Measurements from ENCODE around the gene MMD. TPM values are rescaled to one million over a fixed set of nuclear protein-coding genes. Genes with fewer than 3 reads are reported as not detected.

MMD gene
- total RNA-seq, 1 donor from 2014 or later: 4.3 TPM

DNA sequence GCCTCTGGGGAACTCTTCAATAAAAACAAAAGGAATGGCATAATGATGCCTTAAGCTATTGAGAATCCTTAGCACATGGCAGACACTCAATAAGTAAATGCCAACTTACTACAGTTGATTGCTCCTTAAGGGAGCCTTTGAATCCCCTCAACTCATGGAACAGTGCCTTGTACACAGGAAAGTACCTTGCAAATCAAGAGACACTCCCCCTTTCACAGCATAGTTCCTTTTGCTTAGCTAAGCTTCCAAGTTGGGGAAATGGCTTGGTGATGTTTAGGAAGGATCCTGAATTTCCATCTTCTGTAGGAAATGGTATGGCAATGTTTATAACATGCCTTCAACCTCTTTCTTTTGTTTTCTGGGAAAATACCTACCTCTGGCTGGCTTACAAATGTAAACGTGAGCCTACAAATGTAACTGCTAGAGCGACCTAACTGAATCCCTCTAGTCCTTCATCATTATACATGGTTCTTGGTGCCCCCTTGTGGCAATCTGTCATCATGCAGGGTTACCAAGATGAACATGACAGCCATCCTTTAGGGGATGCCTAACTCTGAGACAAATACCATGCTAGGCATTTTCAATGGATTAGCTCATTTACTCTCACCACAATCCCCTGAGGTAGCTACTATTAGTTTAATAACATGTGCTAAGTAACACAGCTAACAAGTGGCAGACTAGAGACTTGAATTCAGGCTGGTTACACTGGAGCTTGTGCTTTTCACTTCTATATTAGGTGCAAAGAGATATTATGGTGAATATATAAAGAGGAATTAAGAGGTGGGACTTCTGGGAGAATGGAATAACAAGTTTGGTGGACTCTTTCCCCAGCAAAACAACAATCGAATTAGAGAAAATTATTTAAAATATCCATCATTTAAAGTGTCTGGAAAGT lies 65.0 kb downstream of the MMD start:
- ATAC-seq: peak; percentile 99
- DNase-seq (ENCODE audit: low spot score): peak; percentile 74

DNA sequence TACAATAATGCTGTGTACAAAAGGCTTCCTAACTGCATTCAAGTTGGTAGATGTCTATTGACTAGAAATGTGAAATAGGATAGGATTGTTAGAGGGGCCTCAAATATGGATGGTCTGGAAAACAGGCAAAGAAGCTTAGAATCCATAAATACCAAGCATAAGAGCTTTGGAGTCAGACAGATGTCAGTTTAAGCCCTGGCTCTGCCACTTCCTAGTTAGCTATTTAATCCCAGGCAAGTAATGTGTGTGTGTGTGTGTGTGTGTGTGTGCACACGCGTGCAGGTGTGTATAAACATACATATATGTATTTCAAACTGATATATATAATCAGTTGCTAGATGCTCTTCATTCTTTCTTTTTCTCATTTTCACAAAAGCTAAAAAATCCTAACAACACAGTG lies 66.7 kb downstream of the MMD start:
- ATAC-seq: no peak
- no peak for DNase-seq (ENCODE audit: low spot score)

DNA sequence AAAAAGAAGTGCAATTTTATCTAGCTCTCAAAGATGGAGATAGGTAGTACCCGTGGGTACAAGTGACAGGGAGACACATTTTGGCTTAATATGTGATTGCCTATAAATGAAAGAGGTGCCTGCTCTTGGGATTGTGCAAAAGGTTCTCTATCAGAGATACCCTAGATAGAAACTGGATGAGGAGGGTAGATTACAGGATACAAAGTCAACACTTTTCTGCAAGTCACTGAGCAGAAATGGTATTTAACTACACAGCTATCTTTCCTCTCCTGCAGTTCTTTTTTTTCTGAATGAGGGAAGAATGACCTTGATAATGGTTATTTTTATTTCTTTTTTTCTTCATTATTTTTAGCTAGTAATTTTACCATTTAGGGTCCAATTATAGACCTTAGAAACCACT lies 67.6 kb downstream of the MMD start:
- no peak for DNase-seq (ENCODE audit: low spot score)
- ATAC-seq: no peak

DNA sequence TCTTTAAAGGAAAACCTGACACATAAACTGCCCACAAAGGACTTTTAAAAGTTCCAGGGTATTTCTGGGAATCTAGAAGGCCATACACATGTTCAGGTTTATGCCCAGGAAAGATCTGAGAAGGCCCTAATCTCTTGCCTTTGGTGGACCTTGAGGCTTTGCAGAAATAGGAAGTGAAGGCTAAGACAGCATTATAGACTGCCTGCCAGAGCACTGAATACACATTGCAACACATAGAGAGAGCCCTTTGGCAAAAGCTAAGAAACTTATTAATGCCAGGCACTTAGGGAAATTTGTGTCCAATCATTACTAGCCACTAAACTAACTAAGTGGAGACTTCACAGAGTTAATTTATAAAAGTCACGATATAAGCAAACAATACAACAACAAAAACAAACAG lies 70.4 kb downstream of the MMD start:
- ATAC-seq (peak; percentile 39), DNase-seq (ENCODE audit: low spot score) (no peak)

DNA sequence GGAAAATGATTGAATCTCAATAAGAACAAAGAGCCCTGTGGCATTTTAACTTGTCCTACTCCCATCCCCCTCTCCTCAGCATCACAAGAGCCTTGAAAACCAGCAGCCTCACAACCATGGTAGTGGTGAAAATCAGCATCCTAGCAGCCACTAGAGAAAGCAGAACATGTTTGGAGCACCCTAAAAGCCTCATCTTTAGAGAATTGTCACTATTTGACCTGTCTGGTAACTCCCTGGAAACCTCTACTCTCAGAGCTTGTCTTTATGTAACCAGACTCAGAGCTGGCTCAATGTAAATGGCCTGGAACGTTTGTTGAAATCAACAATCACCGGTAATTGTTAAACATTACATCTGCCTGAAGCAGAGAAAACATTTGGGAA lies 70.8 kb downstream of the MMD start:
- ATAC-seq (no peak), DNase-seq (ENCODE audit: low spot score) (no peak)

DNA sequence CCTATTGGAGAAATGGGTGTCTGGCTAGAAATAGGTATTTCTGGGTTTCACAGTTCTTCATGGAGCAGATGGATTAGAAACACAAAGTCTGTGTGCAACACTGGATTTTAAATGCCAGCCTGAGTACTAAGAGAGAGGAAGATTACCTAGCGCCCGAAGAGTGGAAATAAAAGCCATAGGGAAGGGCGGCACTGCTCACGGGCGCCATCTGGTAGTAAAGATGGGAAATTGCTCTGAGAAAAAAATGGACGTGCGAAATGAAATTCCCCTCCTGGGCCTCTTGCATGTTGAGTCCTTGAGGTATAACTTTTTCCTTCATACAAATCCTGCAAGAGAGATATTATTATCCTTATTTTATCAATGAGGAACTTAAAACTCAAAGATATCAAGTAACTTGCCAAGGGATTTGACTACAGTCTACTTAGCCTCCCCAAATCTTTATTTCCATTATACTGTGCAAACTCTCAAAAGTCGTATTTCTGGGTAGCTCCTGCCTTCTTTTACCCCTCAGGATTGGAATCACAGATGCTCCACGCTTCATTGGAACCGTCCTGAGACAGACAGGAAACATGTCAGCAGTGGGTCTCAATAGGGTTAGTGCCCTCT lies 72.8 kb downstream of the MMD start:
- ATAC-seq: peak; percentile 98
- DNase-seq (ENCODE audit: low spot score): peak; percentile 57

DNA sequence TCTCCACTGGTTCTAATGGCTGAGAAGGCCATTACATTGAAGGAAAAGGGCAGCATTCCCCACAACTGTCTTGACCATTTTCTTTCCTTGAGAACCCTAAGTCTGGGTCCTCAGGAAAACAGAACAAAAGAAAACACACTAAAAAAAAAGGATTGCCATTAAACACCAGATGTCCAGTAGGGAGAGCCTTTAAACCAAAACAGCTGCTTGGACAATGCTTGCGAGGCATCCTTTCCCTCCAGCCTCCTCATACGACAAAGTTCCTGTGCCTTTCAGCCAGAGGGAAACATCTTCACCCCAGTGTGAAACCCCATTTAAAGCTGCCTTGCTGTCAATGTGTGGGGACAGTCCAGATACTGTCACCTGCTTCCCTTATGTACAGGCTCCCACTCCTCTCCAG lies 74.3 kb downstream of the MMD start:
- DNase-seq (ENCODE audit: low spot score) (no peak), ATAC-seq (no peak)

DNA sequence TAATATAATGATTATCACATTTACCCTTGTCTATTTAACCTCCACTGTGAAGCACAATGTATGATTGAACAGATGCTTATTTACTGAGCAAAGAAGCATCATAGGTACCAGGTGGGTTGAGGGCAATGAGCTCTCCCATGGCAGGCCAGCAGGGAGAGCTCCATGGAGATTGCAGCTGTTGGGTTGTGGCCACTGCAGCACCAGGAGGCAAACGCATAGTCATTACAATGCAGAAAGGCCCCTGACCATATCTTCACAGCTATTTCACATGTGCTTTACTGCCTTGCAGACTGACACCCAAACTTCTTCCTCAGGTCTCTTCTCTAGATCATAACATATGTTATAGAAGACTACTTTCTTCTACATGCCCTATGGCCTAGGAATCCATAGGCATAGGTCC lies 75.0 kb downstream of the MMD start:
- ATAC-seq (no peak), DNase-seq (ENCODE audit: low spot score) (no peak)

DNA sequence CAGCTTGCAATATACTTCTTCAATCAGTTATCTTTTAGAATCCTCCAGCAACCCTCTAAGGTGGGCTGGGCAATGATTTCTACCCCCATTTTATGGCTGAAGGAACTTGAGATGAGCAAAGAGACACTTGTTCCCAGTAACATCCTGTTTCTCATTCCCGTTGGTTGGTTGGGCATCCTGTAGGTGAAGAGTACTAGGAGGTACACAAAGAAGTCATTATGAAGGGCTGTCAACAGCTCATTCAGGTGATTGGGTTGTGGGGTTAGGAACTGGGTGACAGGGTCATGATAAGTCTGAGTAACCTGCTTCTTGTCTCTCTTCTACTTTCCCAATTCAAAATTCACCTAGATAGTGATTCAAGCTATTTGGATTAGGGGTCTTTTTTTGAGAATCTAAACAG lies 76.5 kb downstream of the MMD start:
- ATAC-seq: no peak
- no peak for DNase-seq (ENCODE audit: low spot score)

DNA sequence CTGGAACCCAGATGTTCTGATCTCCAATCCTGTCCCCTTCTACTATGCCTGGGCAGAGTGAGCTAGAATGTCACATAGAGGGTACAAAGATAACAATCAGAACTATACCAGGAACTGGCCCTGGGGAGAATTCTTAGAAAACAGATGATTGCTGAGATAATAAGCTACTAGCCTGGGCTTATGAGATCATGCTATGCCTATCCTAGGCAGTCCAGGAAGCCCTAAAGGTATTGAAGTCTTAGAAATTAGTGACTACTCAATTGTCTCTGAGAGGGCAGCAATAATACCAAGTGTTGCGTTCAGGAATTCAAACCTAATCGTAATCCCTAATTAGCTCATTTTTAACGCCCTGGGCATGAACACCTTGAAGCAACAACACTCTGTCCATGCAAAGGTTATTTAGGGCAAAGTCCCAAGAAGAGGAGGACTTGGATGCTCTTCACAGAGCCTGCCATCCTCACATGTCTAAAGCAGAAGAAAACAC lies 77.1 kb downstream of the MMD start:
- no peak for ATAC-seq
- no peak for DNase-seq (ENCODE audit: low spot score)

DNA sequence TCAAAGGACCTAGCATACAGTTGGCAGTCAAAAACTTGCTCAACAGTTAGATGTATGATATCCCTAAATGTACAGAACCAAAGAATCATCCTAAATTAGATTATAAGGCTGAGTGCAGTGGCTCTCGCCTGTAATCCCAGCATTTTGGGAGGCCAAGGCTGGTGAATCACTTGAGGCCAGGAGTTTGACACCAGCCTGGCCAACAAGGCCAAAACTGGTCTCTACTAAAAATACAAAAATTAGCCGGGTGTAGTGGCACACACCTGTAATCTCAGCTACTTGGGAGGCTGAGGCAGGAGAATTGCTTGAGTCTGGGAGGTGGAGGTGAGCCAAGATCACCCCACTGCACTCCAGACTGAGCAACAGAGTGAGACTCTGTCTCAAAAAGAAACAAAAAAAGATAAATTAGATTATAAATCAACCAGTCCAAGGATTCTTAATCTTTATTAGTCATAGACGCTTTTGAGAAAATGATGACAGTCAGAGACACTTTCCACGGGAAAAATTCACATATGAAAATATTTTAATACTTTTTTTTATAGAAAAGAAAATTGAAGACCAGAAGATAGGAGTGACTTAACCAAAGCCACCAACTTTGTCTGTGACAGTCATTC lies 77.6 kb downstream of the MMD start:
- no peak for ATAC-seq
- no peak for DNase-seq (ENCODE audit: low spot score)

DNA sequence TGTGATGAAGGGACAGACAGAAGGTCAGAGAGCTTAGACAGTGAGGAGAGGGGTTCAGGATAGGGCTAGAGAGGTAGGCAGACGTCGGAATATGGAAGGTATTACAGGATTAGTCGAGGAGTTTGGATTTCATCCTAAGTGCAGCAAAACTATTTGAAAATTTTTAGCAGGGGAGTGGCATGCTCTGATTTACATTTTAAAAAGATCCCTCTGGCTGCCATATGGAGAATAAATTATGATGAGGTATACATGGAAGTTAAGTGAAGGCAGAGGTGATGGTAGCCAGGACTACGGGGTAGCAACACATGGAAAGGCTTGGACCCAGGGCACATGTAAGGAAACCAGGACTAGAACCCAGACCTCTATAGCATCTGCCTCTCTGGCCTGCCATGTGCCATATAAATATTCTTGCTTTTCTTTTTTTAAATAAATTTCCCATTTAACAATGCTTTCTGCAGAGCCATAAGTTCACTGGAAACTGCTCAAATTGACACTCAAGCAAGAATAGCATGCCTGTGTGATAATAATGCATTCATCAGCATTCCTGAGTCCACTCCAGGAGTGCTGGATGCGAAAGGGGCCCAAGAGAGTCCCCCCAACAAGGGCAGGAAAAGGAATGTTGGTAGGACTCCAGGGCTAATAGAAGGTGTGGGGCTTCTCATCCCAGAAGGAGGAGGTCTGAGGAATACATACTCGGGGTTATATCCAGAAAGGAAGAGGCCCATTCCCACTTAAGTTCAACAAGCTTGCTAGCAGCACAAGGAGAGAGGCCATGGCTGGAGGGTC lies 78.6 kb downstream of the MMD start:
- ATAC-seq (no peak), DNase-seq (ENCODE audit: low spot score) (no peak)

Other genes with a start within 250 kb of the MMD start
- 65.8 TPM for gene HLF, start 156.9 kb downstream of the MMD start, total RNA-seq
- gene SMIM36, start 89.6 kb upstream of the MMD start, total RNA-seq: not detected